Measurements from ENCODE around the gene SOX6. TPM values are rescaled to one million over a fixed set of nuclear protein-coding genes. Genes with fewer than 3 reads are reported as not detected.

Gene SOX6
- total and polyA plus RNA-seq, 2 of the 13 experiments (the other 11 are each of a cell fraction or from before 2014, with no cell fraction given) = 2.6 to 11.2 TPM

DNA sequence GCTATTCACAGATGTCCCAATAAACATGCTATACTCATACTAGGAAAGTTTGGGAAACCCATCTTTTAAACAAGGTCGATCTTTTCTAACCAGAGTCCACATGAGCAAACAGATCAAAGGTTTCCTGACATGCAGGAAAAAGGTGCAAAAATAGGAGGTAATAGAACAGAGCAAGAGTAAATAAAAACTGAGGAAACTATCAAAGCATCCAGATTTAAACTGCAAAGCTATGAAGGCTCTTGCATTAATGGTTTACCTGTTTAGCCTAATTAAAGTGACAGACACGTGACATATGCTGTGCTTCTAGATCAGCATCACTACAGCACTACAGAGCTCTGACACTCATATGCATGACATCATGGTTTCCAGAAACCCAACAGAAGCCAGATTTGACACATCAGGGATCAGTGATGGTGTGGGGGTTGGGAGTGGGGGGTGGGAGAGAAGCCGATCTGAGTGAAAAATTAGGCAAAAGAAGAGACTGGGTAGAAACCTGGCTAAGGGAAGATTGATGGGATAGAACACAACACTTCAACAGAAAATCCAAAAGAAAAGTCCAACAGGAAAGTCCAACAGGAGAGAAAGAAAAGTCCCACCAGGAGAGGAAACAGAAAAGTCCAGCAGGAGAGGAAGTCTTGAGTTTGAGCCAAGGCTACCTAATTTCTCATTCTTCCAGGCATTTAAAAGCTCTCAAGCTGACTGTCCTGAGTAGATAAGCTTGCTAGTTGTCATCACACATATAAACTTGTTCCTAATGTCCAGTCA is 262.3 kb downstream of the SOX6 start:
- H4K20me1 ChIP-seq (ENCODE audit: insufficient read depth, low read length) = no peaks in the 10 kb centered on the region
- WGBS (ENCODE audit: low lambda C conversion rate) = 6% methylated on average over 3 of the region's 3 CpGs
- no peak overlapping the region for H3K4me2 ChIP-seq (ENCODE audit: low read depth, low read length)
- H3K27ac ChIP-seq (ENCODE audit: extremely low read length, insufficient read depth, low read length) = no peak overlapping the region
- H2AFZ ChIP-seq (ENCODE audit: low read length) = no peak overlapping the region
- in situ Hi-C loops (cut with HindIII; ENCODE audit: extremely low pct_ligation_motif_present, low pct_unique_long_range_greater_than_20kb) (no loop called here), intact Hi-C loops (cut with micrococcal nuclease; ENCODE audit: unreplicated experiment) (no loop called here)
- DNase-seq (ENCODE audit: low spot score) = peak; percentile 37
- no peak overlapping the region for H3K4me3 ChIP-seq (replicated peaks in 1 of 3; ENCODE audit: insufficient read depth in 1 of 3, low read depth in 2 of 3, low read length in 3 of 3)
- ChIA-PET CTCF (ENCODE audit: low intra/inter-chr PET ratio, low total read pairs) (no interaction called here), POLR2A (no interaction called here)
- H3K27me3 ChIP-seq (ENCODE audit: control insufficient read depth in 1 of 2, insufficient read depth in 2 of 2, low read length in 2 of 2) = no peaks in the 10 kb centered on the region
- no TSS peak for BruUV-seq (replicated peaks)
- no peak overlapping the region for H3K9ac ChIP-seq (ENCODE audit: insufficient read depth, low read depth, low read length)
- H3K9me3 ChIP-seq (ENCODE audit: low read length) = no peaks in the 10 kb centered on the region
- H3K36me3 ChIP-seq (replicated peaks in 1 of 2; ENCODE audit: control insufficient read depth in 1 of 2, insufficient read depth in 2 of 2, low read length in 2 of 2) = no peaks in the 10 kb centered on the region; a peak in 1 of 5 replicates
- H3K79me2 ChIP-seq (ENCODE audit: insufficient read depth, low read length) = no peaks in the 10 kb centered on the region
- peak; percentile 89 for ATAC-seq
- H3K4me1 ChIP-seq (ENCODE audit: insufficient read depth, low read length) = peaks cover 28% of the 10 kb centered on the region
- no peak for FAIRE-seq
- TF ChIP-seq, protein P1, sequence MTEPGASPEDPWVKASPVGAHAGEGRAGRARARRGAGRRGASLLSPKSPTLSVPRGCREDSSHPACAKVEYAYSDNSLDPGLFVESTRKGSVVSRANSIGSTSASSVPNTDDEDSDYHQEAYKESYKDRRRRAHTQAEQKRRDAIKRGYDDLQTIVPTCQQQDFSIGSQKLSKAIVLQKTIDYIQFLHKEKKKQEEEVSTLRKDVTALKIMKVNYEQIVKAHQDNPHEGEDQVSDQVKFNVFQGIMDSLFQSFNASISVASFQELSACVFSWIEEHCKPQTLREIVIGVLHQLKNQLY (CRISPR knock-in tag; IDR thresholded peaks at IDR 0.05) = peak; percentile 71; the same call in 1 of the 2 replicates
- TF ChIP-seq ZNF563 (CRISPR knock-in tag; IDR thresholded peaks at IDR 0.05) (no peak), ONECUT2 (CRISPR knock-in tag; IDR thresholded peaks at IDR 0.05) (peak; percentile 65), SOX5 (CRISPR knock-in tag; IDR thresholded peaks at IDR 0.05; ENCODE audit: borderline replicate concordance) (peak; percentile 48; the same call in 1 of the 2 replicates), CREB1 (IDR thresholded peaks at IDR 0.05) (peak; percentile 55), CREB1 (CRISPR knock-in tag; IDR thresholded peaks at IDR 0.05) (no peak), FOXP4 (CRISPR knock-in tag; IDR thresholded peaks at IDR 0.05) (peak; percentile 64), NR2F1 (CRISPR knock-in tag; IDR thresholded peaks at IDR 0.05) (peak in 1 of 2 experiments; percentile 23; a peak in 1 of 4 replicates), ZNF3 (CRISPR knock-in tag; IDR thresholded peaks at IDR 0.05) (no peak), GATAD2A (CRISPR knock-in tag; IDR thresholded peaks at IDR 0.05) (peak; percentile 58; the same call in 1 of the 2 replicates), POGZ (CRISPR knock-in tag; IDR thresholded peaks at IDR 0.05) (peak; percentile 75), ISL2 (CRISPR knock-in tag; IDR thresholded peaks at IDR 0.05) (0 out of 2 replicates have a peak, but pooled peaks have one; percentile 27), EP300 (IDR thresholded peaks at IDR 0.05; ENCODE audit: low read depth in 2 of 2, low read length in 2 of 2) (0 out of 4 replicates have a peak, but pooled peaks of 1 of the 2 experiments have one; percentile 27), EP300 (CRISPR knock-in tag; IDR thresholded peaks at IDR 0.05; ENCODE audit: borderline replicate concordance) (no peak), ZNF264 (CRISPR knock-in tag; IDR thresholded peaks at IDR 0.05) (0 out of 2 replicates have a peak, but pooled peaks have one; percentile 36), SAP130 (CRISPR knock-in tag; IDR thresholded peaks at IDR 0.05; ENCODE audit: low read depth) (peak; percentile 36; the same call in 1 of the 2 replicates), DNMT3B (CRISPR knock-in tag; conservative IDR thresholded peaks at IDR 0.05) (no peak), AKAP8 (CRISPR knock-in tag; IDR thresholded peaks at IDR 0.05) (no peak), ATF1 (CRISPR knock-in tag; IDR thresholded peaks at IDR 0.05) (no peak)
- TF ChIP-seq, protein P2, sequence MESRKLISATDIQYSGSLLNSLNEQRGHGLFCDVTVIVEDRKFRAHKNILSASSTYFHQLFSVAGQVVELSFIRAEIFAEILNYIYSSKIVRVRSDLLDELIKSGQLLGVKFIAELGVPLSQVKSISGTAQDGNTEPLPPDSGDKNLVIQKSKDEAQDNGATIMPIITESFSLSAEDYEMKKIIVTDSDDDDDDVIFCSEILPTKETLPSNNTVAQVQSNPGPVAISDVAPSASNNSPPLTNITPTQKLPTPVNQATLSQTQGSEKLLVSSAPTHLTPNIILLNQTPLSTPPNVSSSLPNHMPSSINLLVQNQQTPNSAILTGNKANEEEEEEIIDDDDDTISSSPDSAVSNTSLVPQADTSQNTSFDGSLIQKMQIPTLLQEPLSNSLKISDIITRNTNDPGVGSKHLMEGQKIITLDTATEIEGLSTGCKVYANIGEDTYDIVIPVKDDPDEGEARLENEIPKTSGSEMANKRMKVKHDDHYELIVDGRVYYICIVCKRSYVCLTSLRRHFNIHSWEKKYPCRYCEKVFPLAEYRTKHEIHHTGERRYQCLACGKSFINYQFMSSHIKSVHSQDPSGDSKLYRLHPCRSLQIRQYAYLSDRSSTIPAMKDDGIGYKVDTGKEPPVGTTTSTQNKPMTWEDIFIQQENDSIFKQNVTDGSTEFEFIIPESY (CRISPR knock-in tag; IDR thresholded peaks at IDR 0.05) = no peak
